Ishikawa (cell line): ENCODE results near the gene GPBP1L1.

Experiments used
- CEBPB ChIP-seq: IDR thresholded peaks from 2 replicates; pipeline ENCODE4 v1.6.1; 2012
- CREB1 ChIP-seq: IDR thresholded peaks from 2 replicates; pipeline ENCODE4 v1.6.1; 2012; ENCODE audit warnings: low read depth
- EGR1 ChIP-seq: IDR thresholded peaks from 2 replicates; pipeline ENCODE4 v1.6.1; 2012
- EP300 ChIP-seq: IDR thresholded peaks from 2 replicates; pipeline ENCODE4 v1.6.1; 2012; ENCODE audit warnings: borderline replicate concordance
- FOXM1 ChIP-seq: IDR thresholded peaks from 2 replicates; pipeline ENCODE4 v1.6.1; 2012; ENCODE audit warnings: low read depth, borderline replicate concordance
- NFIC ChIP-seq: IDR thresholded peaks from 2 replicates; pipeline ENCODE4 v1.6.1; 2012
- RAD21 ChIP-seq: IDR thresholded peaks from 2 replicates; pipeline ENCODE4 v1.6.1; 2012; ENCODE audit warnings: low read depth
- REST ChIP-seq: IDR thresholded peaks from 2 replicates; pipeline ENCODE4 v1.6.1; 2012; ENCODE audit warnings: low read depth, mild to moderate bottlenecking
- TAF1 ChIP-seq: IDR thresholded peaks from 2 replicates; pipeline ENCODE4 v1.6.1; 2012; ENCODE audit warnings: low read depth, mild to moderate bottlenecking
- TCF12 ChIP-seq: IDR thresholded peaks from 2 replicates; pipeline ENCODE4 v1.6.1; 2012; ENCODE audit warnings: low read depth
- TEAD4 ChIP-seq: IDR thresholded peaks from 2 replicates; pipeline ENCODE4 v1.6.1; 2012
- YY1 ChIP-seq: IDR thresholded peaks from 2 replicates; pipeline ENCODE4 v1.6.1; 2012; ENCODE audit warnings: low read depth
- ZBTB7A ChIP-seq: IDR thresholded peaks from 2 replicates; pipeline ENCODE4 v1.6.1; 2012; ENCODE audit warnings: low read depth
- TF ChIP-seq, protein P1 (sequence below): IDR thresholded peaks from 2 replicates; pipeline ENCODE4 v1.6.1; 2012
- TF ChIP-seq, protein P2 (sequence below): IDR thresholded peaks from 2 replicates; pipeline ENCODE4 v1.6.1; 2012

Gene GPBP1L1

DNA sequence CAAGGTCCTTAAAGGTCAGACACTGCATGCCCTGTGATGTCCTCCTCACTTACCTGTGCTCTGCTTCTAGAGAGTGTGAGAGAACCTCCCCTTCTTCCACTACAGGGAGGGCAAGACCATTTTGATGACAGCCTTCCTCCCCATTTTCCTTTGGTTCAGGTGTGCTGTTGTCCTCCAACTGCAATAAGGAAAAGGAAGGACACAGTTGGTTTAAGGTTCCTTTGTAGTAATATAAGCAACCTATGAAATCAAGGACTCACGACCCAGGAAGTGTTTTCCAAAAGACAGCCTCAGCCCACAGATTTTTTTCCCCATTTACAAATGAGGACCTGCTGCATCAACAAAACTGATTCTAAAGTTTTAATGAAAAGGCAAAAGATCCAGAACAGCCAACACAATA lies 55.9 kb downstream of the GPBP1L1 start:
- TF ChIP-seq, protein P1, sequence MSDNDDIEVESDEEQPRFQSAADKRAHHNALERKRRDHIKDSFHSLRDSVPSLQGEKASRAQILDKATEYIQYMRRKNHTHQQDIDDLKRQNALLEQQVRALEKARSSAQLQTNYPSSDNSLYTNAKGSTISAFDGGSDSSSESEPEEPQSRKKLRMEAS: no peak
- TF ChIP-seq TCF12 (no peak), REST (no peak), FOXM1 (no peak), TAF1 (no peak)

DNA sequence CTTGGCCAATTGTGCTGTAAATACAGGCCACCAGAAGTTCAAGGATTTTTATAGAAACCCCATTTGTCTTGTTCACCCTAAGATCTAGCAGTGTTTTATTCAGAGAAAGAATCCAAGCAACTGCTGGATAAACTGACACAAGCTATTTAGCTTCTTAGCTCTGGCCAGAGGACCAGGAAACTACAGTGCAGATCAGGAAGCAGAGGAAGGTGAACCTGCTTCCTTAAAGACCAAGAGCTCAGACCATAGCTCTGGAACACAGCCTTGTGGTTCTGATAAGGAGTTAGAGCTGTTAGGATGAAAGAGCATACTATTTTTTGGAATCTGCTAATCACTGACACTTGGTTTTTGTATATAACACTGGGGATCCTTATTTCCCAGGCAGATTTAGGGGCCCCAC lies 57.3 kb downstream of the GPBP1L1 start:
- TF ChIP-seq TCF12: no peak

DNA sequence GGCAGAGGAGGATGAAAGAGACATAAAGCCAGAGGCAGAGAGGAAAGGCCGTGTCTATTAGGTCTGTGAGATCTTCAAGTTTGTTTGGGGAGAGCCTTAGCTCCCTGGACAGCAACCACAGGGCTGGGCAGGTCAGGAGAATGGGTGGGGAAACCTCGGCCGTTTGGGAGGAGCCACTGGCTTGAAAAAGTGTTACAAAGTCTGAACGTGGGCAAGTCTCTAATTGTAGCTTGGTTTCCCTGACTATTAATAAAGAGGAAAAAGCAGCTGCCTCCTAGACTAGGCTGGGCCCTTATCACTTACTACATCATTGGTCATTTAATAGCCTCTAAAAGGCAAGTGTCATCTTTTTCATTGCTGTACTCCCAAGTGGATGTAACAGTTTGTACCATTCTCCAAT lies 62.4 kb downstream of the GPBP1L1 start, which contains the start of gene CCDC17:
TSS of gene CCDC17 (minus strand) at position 83 of the 400 bp plus-strand sequence. CDS start 145 bp downstream, outside the sequence.
- TF ChIP-seq EP300: no peak
- TF ChIP-seq, protein P2, sequence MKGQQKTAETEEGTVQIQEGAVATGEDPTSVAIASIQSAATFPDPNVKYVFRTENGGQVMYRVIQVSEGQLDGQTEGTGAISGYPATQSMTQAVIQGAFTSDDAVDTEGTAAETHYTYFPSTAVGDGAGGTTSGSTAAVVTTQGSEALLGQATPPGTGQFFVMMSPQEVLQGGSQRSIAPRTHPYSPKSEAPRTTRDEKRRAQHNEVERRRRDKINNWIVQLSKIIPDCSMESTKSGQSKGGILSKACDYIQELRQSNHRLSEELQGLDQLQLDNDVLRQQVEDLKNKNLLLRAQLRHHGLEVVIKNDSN: no peak
- no peak for TF ChIP-seq ZBTB7A
- TF ChIP-seq TAF1: no peak
- TF ChIP-seq, protein P1: no peak
- no peak for TF ChIP-seq EGR1
- TF ChIP-seq CREB1: no peak
- TF ChIP-seq TCF12: no peak
- TF ChIP-seq RAD21: no peak
- no peak for TF ChIP-seq CEBPB
- TF ChIP-seq NFIC: no peak

GRCh38 chr1:45622524-45623394 lies 63.6 kb downstream of the GPBP1L1 start:
- TF ChIP-seq, protein P2: no peak
- TF ChIP-seq CREB1: no peak
- TF ChIP-seq EP300: no peak
- no peak for TF ChIP-seq YY1
- TF ChIP-seq CEBPB: no peak
- no peak for TF ChIP-seq FOXM1

GRCh38 chr1:45621895-45622523 lies 64.3 kb downstream of the GPBP1L1 start:
- TF ChIP-seq, protein P1: no peak
- TF ChIP-seq EP300: no peak
- no peak for TF ChIP-seq TEAD4
- TF ChIP-seq RAD21: no peak
- no peak for TF ChIP-seq EGR1
- no peak for TF ChIP-seq FOXM1
- TF ChIP-seq, protein P2: no peak
- TF ChIP-seq TCF12: no peak
- TF ChIP-seq REST: no peak
- TF ChIP-seq CREB1: no peak

- TF ChIP-seq REST: no peak
- no peak for TF ChIP-seq CREB1
- TF ChIP-seq TAF1: no peak
- TF ChIP-seq, protein P1: no peak
- TF ChIP-seq RAD21: no peak
- no peak for TF ChIP-seq TCF12
- TF ChIP-seq TEAD4: no peak
- no peak for TF ChIP-seq NFIC
- TF ChIP-seq YY1: no peak
- TF ChIP-seq EGR1: no peak
- no peak for TF ChIP-seq FOXM1
- no peak for TF ChIP-seq CEBPB
- TF ChIP-seq ZBTB7A: no peak
- TF ChIP-seq EP300: no peak
- TF ChIP-seq, protein P2: no peak
These were observed 64.9 kb downstream of the GPBP1L1 start for GRCh38 chr1:45621501-45621836.
